K562 (cell line): ENCODE data around the gene ARHGAP11B.
A peak's percentile ranks its signal among the peaks of the same experiment; 100 is the strongest.
"Not testable (repeated sequence)": the region's sequence is repeated elsewhere in the genome, so short reads cannot be mapped to it uniquely, and the experiment has no call there.

Source experiments
- ATAC-seq: fragments of 200-7000 bp; cut with Tn5 transposase; 3 replicates; pipeline ENCODE4 v1.9.1; 2020; ENCODE audit warnings: moderate library complexity
- BruUV-seq: library from RNA; stranded (reverse); fragments of 400-500 nt; replicated peaks from 2 replicates; lab custom pipeline; 2021; lab: Mats Ljungman, UMichigan
- CTCF ChIA-PET: fragments of 300-600 bp; formaldehyde crosslinking; extraction: SDS; loops from one replicate; lab custom pipeline; 2021; ENCODE audit warnings: low intra/inter-chr PET ratio; lab: Yijun Ruan, JAX
- POLR2A ChIA-PET: fragments of 300-600, 350-650 bp; sonication (Branson Sonifier 250); formaldehyde crosslinking; extraction: SDS; loops from one replicate; lab custom pipeline; 2021; ENCODE audit warnings: antibody characterized with exemption, inconsistent platforms; lab: Yijun Ruan, JAX
- DNase-seq, 4 experiments: peaks; one replicate each; pipeline versions ENCODE4 v3.0.0 to v3.0.0-alpha.2; 2011 to 2018; ENCODE audit warnings: low spot score in 3 of 4, mixed read lengths in 3 of 4; ENCODE audit errors: extremely low read depth in 1 of 4
- FAIRE-seq: peaks from 2 replicates; lab custom pipeline; 2011; peaks lifted over from hg19 to GRCh38; lab: Jason Lieb, UNC
- H2AFZ ChIP-seq: 2 replicates; pipeline ENCODE4 v1.6.0; 2011; ENCODE audit warnings: low read depth, low read length, control low read depth, inconsistent platforms
- H3K27ac ChIP-seq: fragments of 200-600 bp; 3 replicates; pipeline ENCODE4 v1.8.0; 2011; ENCODE audit warnings: low read depth, mild to moderate bottlenecking, control low read depth, inconsistent platforms, low read length, moderate library complexity, mixed read lengths; ENCODE audit errors: extremely low read depth
- H3K27me3 ChIP-seq, 2 experiments: fragments of 300-600 bp in 1 of 2; 2 replicates in 1 of 2; 3 replicates in 1 of 2; pipeline versions ENCODE4 v1.6.0 to v1.8.0; 2011; ENCODE audit warnings: inconsistent platforms in 2 of 2, low read length in 2 of 2, mild to moderate bottlenecking in 1 of 2, mixed read lengths in 1 of 2, moderate library complexity in 1 of 2; ENCODE audit not compliant: control insufficient read depth in 2 of 2, insufficient read depth in 2 of 2
- H3K36me3 ChIP-seq: fragments of 300-600 bp; 3 replicates; pipeline ENCODE4 v1.8.0; 2011; ENCODE audit warnings: mild to moderate bottlenecking, low read length, inconsistent platforms; ENCODE audit not compliant: control insufficient read depth, insufficient read depth
- H3K4me1 ChIP-seq, 2 experiments: fragments of 200-600 bp in 1 of 2; replicated peaks in 1 of 2; 2 replicates in 1 of 2; 3 replicates in 1 of 2; pipeline versions ENCODE4 v1.5.1 to v1.8.0; 2011; ENCODE audit warnings: inconsistent platforms in 2 of 2, low read length in 2 of 2, mild to moderate bottlenecking in 1 of 2, mixed read lengths in 1 of 2, moderate library complexity in 1 of 2; ENCODE audit not compliant: control insufficient read depth in 2 of 2, insufficient read depth in 2 of 2
- H3K4me2 ChIP-seq: 2 replicates; pipeline ENCODE4 v1.6.1; 2011; ENCODE audit warnings: low read length, control low read depth, inconsistent platforms, mixed read lengths; ENCODE audit not compliant: insufficient read depth
- H3K4me3 ChIP-seq: fragments of 200-600 bp; sonication (generic), shearing (Covaris generic); 2 replicates; pipeline ENCODE4 v1.5.1; 2016; ENCODE audit warnings: control low read depth, inconsistent platforms
- H3K79me2 ChIP-seq: fragments of 200-600 bp; 3 replicates; pipeline ENCODE4 v1.8.0; 2011; ENCODE audit warnings: low read length, inconsistent platforms; ENCODE audit not compliant: control insufficient read depth, insufficient read depth
- H3K9ac ChIP-seq, 2 experiments: 2 replicates each; pipeline versions ENCODE4 v1.6.0 to v1.6.1; 2011; ENCODE audit warnings: low read depth in 2 of 2, low read length in 2 of 2, control low read depth in 1 of 2, inconsistent platforms in 1 of 2, mild to moderate bottlenecking in 1 of 2, mixed read lengths in 1 of 2; ENCODE audit not compliant: insufficient read depth in 1 of 2
- H3K9me1 ChIP-seq: one replicate; pipeline ENCODE4 v1.6.0; 2011; ENCODE audit warnings: inconsistent platforms, mild to moderate bottlenecking, low read length, moderate library complexity; ENCODE audit not compliant: control insufficient read depth, insufficient read depth
- H3K9me3 ChIP-seq: replicated peaks from 2 replicates; pipeline ENCODE4 v1.5.1; 2011; ENCODE audit warnings: low read depth, low read length, inconsistent platforms; ENCODE audit not compliant: control insufficient read depth, insufficient read depth
- H4K20me1 ChIP-seq: replicated peaks from 2 replicates; pipeline ENCODE4 v1.6.1; 2011; ENCODE audit warnings: low read length, inconsistent platforms, mixed read lengths; ENCODE audit not compliant: control insufficient read depth, insufficient read depth
- WGBS: fragments of 100-300 bp; shearing (Covaris generic); methylation state at CpG from one replicate; pipeline ENCODE4 v1.1.6; 2016; ENCODE audit warnings: low coverage, mixed read lengths; ENCODE audit not compliant: insufficient coverage; ENCODE audit errors: missing lambda C conversion rate; 5-methylcytosine and 5-hydroxymethylcytosine counted together
- in situ Hi-C: fragments of 300-500 bp; cut with MboI; formaldehyde crosslinking; loops from 4 replicates; pipeline ENCODE4 v1.15.0; 2018; ENCODE audit warnings: inconsistent platforms, mixed read lengths
- intact Hi-C: fragments of 100-400 bp; cut with micrococcal nuclease; formaldehyde crosslinking; loops from 2 replicates; pipeline ENCODE4 v1.14.2; 2022

ARHGAP11B gene

GRCh38 chr15:30612271-30612670 is 13.7 kb upstream of the ARHGAP11B start:
- POLR2A ChIA-PET, H3K9me3 ChIP-seq, H3K9ac ChIP-seq, H3K4me1 ChIP-seq, ATAC-seq, CTCF ChIA-PET, H3K27ac ChIP-seq, H3K4me2 ChIP-seq, H2AFZ ChIP-seq, H3K27me3 ChIP-seq, in situ Hi-C loops, H3K36me3 ChIP-seq, H3K79me2 ChIP-seq, FAIRE-seq, DNase-seq, BruUV-seq, H3K4me3 ChIP-seq, intact Hi-C loops, H3K9me1 ChIP-seq, H4K20me1 ChIP-seq: not testable (repeated sequence)
- no CpG with 5 or more reads among the region's 6 CpGs for WGBS

- H3K36me3 ChIP-seq, in situ Hi-C loops, H4K20me1 ChIP-seq, ATAC-seq, H3K9ac ChIP-seq, H3K27ac ChIP-seq, H3K4me2 ChIP-seq, H3K9me3 ChIP-seq, BruUV-seq, H2AFZ ChIP-seq, POLR2A ChIA-PET, H3K27me3 ChIP-seq, H3K79me2 ChIP-seq, intact Hi-C loops, H3K4me1 ChIP-seq, H3K4me3 ChIP-seq, DNase-seq, H3K9me1 ChIP-seq, CTCF ChIA-PET: not testable (repeated sequence)
- no CpG with 5 or more reads among the region's 3 CpGs for WGBS
- peak; percentile 77 for FAIRE-seq
Measured at GRCh38 chr15:30621342-30621741, 4.6 kb upstream of the ARHGAP11B start.
